Stimulated activated CD8-positive, alpha-beta memory T cell treated with anti-CD3 and anti-CD28 coated beads, Interleukin-4, amount 100 ng/mL, for 48 hours (primary cell): Measurements from ENCODE around the gene RPTOR.

ENCODE experiments used
- DNase-seq: peaks from one replicate; pipeline ENCODE4 v3.0.0-alpha.2; 2020

The RPTOR gene

DNA sequence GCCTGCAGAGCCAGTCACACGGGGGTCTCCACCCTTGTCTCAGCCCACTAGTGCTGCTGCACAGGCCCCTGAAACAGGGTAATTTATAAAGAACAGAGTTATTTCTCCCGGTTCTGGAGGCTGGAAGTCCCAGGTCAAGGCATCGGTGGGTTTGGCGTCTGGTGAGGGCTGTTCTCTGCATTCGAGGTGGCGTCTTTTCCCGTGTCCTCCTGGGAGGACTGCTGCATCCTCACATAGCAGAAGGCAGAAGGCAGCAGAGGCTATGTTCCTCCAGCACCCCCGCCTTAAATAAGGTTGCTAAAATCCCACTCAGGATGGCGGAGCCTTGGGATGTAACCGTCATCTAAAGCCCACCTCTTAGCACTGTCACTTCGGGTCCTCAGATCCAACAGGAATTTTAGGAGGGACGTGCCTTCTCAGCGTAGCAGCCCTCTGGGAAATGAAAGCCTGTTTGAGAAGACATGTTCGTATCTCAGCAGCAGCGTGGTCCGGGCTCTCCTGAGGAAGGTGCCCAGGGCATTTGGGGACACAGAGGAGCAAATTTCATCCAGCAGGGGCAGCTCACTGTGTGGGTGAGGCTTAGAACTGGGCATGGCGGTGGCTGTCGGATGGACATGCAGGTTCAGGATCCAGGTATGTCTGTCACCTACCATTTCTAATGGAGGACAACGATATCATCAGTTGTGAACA, 225.4 kb downstream of the RPTOR start:
- DNase-seq = no peak

GRCh38 chr17:80770881-80771611, 226.4 kb downstream of the RPTOR start:
- DNase-seq = no peak

DNA sequence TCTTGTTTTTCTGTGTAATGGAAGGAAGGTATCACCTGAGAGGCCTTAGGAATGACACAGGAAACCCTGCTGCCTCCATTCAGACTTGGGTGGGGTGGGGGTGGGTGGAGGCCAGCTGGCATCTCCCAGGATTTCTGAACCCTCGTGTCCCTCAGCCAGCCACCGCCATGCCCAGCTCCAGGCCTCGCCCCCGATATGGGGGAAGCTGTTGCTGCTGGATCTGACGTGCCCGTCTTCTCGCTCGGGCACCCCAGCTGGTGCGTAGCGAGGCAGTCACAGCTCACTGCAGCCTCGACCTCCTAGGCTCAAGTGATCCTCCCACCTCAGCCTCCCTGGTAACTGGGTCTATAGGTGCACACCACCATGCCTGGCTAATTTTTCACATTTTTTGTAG, 227.0 kb downstream of the RPTOR start:
- DNase-seq = no peak

GRCh38 chr17:80772906-80773242, 228.2 kb downstream of the RPTOR start:
- DNase-seq = no peak

DNA sequence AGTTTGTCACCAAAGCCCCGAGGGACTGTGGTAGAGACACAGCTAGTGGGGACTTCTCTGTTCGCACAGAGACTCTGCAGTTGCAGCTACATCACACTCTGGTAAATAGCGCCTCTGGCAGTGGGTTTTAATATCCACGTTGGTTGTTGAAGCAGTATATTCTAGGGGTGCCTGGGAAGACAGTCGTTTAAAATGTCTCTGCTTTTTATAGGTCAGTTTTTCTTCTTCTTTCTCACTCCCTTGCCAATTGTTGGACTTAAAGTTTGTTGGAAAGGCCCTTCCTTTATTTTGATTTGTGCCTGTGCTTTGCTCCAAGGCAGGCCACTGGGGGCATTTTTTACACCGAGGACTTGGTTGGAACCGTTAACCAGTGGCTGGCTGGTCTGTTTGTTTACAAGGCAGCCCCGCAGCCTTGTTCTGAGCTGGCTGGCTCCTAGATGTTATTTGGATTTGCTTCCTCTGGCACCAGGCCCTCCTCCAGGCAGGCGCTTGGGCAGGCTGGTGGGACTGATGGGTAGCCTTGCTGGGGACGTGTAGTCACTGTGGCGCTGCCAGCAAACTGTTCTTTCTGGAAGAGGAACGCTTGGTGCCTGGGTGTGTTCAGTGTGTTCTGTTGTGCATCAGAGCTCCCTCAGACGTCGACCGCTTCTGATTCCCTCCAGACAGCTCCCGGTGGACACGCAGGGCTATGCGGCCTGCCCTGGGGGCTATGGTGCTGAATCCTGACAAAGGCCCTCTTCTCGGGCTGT, 228.8 kb downstream of the RPTOR start:
- no peak for DNase-seq

GRCh38 chr17:80774146-80774545, 229.5 kb downstream of the RPTOR start:
- no peak for DNase-seq

- DNase-seq = no peak
Observed at GRCh38 chr17:80774643-80775281, 230.1 kb downstream of the RPTOR start.

DNA sequence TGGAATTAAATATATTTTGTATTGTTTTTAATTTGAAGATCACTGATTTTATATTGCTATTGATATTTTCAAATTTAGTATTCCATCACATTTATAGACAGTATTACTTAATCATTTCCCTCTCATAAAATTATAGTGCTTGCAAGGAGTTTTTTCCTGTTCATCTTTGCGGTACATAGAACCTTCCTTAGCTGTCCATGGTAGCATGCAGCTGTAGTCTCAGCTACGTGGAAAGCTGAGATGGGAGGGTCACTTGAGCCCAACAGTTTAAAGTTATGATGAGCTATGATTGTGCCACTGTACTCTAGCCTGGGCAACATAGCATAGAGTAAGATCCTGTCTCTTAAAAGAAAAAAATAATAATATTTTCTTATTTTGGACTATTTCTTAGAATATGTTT, 231.2 kb downstream of the RPTOR start:
- DNase-seq = no peak

- no peak for DNase-seq
Observed at GRCh38 chr17:80777274-80777673, 232.6 kb downstream of the RPTOR start.

DNA sequence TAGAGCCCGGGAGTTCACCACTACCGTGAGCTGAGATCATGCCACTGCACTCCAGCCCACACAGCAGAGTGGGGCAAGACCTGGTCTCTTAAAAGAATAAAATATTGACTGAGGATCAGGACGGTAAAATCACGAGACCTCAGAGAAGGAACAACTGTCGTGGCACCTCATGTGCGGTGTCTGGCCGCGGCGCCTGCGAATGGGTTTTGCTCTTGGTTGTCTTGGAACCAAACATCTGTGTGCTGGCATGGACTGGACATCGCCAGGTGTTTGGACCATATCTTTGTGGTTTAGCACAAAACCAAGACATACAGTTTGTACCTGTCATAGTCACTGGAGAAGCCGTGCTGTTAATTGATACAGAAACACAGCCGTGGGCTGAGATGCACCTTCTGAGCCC, 234.1 kb downstream of the RPTOR start:
- no peak for DNase-seq

DNA sequence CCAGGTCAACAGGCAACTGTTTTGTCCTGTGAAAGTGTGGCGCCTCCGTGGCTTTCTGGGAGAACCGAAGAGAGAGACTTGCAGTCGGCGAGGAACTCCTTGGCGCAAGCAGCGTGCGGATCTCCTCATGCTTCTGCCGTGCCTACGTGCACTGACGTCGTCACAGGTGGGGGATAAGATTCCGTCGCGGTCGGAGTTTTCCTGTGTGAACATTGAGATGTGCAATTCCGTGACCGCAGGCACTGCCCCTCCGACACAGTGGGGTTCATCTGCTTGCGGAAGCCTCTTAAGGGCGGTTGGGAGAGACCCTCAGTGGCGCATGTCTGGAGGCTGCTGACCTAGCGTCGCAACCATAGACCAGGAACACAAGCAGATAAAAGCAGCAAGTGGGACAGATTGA, 234.7 kb downstream of the RPTOR start:
- DNase-seq = no peak

GRCh38 chr17:80779961-80780380, 235.3 kb downstream of the RPTOR start:
- DNase-seq = no peak

DNA sequence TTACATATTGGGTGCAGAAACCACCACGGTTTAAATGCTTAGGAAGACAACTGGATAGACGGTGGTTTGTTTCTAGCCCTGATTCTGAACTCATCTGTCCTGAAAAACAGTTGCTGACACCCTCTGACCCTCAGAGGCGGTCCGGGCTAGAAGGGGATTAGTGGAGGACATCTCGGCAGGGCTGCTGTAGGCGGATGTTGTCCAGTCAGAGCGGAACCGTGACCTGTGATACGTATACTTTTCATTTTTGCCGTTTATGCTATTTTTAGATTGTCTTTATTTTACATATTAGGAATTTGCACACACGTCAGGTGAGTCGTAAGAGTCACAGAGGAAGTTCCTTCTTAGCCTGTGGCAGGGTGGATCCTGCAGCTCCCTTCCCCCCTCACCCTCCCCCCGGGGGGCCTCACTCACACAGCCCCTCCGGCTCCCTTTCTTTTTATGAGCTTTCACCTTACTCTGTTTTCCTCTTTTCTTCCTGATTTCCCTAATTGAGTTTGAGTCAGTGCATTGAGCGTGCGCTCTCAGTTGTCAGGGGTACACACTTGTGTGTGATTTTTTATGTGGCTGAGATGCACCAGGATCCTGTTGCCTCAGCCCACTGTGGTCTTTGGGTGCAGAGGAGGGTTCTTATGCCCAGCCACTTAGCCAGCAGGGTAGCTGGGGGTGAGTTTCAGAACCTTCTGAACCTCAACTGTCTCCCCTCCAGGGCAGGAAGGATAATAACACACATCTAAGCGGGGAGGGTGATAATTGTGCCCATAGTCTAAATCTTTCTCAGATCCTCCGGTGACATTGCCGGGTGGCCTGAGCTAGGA, 236.0 kb downstream of the RPTOR start:
- DNase-seq = peak; percentile 70

DNA sequence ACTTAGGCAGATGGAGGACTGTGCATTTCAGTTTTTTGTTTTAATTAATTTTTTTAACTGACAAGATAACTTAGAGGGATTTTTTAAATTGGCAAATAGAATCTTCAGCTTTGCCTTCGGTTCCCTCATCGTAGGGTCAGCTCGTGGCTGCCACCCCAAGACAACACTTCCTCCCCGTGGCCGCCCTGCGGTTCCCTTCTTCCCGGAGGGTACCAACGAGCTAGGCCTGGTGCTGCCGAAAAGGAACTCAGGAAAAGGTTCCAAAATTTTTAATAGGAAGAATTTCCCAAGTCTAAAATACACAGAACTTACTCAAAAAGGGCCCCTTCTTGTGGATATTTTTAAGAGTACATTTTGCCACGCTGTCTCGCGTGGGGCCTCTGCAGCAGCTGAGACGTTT, 236.6 kb downstream of the RPTOR start:
- DNase-seq = no peak

GRCh38 chr17:80781807-80782277, 237.2 kb downstream of the RPTOR start:
- DNase-seq = no peak

DNA sequence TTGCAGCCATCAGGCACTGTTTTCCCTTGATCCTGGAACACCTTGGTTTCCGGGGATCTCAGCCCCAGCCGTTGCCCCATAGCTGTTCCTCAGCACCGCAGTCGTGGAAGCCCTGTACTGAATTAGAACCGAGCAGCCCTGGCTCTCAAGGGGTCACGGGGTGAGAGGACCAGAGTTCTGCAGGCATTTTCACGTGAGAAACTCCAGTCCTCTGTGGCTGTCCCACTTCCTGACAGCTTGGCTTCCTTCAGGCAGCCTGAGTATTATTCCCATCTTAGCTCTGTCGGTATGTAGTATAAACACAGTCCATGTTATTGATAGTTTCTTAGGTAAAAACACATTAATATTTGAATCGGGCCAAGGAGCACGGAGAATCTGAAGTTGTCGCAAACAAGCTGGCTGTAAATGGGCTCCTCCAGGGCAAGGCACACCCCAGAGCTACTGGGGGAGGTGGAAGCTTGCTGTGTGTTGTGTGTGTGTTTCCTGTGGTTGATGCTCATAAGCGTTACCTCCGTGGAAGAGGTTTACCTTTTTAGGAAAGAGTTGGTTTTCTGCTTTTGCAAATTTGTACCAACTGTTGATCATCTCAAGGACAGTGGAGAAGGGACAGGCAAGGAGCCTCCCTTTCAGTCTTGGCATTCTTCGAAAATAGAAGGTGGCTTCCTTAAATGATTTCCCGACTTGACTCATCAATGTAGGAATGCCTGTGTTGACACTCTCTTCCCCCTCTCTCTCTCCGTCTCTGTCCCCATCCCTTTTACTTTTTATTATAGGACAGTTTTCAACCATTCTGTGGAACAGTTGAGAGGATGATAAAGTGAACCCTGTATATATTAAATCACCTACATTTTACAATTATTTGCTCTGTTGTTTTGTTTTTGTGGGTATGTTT, 238.1 kb downstream of the RPTOR start:
- no peak for DNase-seq

- DNase-seq = no peak
Observed at GRCh38 chr17:80783486-80783885, 238.8 kb downstream of the RPTOR start.

GRCh38 chr17:80783971-80784370, 239.3 kb downstream of the RPTOR start:
- no peak for DNase-seq

- DNase-seq = peak; percentile 62
Observed at GRCh38 chr17:80785477-80786178, 241.0 kb downstream of the RPTOR start.

DNA sequence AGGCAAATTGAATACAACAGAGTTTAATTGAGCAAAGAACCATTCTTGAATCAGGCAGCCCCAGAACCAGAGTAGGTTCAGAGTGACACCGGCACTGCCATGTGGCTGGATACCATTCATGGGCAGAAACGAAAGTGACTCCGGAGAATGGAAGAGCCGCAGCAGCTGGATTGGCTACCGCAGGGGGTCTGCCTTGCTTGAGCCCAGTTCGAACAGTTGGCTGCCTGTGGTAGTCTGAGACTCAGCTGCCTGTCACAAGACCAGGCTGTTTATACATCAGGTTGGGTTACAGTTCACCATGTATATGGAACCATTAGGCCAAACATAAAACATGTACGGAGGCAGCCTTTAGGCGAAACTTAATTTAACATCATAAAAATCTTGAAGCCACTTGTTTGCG, 241.8 kb downstream of the RPTOR start:
- no peak for DNase-seq

DNA sequence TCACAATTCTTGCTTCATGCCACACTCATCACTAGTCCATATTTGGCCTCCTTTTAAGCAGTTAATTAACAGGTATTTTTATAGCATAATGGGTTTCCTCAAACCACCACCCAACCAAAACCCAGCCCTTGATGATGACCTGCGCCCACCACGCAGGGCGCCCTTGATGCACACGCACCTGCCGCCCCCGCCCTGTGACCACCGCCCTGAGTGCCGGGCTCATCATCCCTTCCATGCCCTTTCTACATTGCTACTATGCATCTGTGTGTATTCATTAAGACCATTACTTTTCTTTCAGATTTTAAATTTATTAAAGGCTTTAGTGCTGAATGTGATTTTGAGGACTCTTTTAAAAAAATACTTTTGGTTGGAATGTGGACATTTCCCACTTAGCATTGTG, 242.2 kb downstream of the RPTOR start:
- DNase-seq = no peak
